Stimulated activated CD8-positive, alpha-beta memory T cell treated with anti-CD3 and anti-CD28 coated beads, Interleukin-4, amount 100 ng/mL, for 48 hours (primary cell): ENCODE measurements around the gene HIRA.

ENCODE experiments used
- DNase-seq: peaks from one replicate; pipeline ENCODE4 v3.0.0-alpha.2; 2020

Gene HIRA

DNA sequence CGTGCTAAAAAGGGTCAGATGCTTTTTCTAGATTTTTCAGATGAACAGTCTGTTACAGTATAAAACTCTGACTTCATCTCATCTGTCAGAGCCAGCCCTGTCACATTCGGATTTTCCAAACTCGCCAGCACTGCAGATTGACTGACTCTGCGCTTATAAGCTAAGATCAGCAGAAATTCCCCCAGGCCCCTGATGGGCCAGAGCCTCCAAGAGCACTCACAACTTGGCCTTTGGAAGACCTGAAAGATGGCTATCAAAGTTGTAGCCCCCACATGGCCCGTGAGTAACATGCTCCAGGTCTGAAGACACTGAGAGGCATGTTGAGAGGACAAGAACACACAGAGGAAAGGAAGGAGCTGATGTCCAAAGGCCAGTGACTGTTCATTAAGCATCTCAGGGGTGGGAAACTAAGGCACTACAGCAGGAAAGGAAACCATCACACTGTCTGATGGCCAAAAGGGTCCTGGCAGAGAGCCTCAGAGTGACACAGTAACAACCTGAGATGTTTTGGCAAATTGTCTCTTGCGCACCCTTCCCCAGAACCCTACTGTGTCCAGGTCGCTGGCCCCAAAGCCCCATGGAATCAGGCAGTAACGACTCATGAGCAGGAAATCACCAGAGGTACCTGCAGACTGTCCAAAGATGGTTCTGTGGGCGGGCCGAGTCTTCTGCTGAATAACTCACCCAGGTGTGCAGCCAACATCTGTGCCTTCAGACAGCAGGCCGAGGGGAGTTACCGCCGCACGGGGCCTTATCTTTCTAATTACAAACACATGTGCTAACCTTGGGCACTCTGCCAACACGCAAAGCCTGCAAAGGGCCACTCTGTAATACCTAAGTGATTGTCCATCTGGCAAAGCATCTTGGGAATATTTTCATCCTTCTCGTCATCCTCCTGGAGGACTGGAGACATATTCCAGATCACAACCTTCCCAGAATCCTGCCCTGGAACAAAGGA lies 23.6 kb downstream of the HIRA start:
- no peak for DNase-seq

DNA sequence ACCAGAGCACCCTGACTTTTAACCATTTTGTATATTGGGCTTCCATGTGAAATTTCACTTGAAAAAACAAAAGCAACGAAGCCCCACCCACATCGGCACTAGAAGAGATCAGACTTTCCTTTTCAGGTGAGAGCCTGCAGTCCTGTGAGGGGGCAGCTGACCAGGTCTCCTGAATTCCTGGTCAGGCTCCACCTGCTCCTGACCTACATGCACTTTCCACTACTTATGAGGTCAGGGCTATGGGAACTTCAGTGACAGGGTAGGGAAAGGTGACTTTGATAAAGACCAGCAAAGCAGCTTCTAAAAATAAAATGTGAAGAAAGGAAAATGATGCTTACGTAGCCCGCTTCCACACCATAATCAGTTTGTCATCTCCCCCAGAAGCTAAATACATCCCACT lies 24.7 kb downstream of the HIRA start:
- DNase-seq: no peak

DNA sequence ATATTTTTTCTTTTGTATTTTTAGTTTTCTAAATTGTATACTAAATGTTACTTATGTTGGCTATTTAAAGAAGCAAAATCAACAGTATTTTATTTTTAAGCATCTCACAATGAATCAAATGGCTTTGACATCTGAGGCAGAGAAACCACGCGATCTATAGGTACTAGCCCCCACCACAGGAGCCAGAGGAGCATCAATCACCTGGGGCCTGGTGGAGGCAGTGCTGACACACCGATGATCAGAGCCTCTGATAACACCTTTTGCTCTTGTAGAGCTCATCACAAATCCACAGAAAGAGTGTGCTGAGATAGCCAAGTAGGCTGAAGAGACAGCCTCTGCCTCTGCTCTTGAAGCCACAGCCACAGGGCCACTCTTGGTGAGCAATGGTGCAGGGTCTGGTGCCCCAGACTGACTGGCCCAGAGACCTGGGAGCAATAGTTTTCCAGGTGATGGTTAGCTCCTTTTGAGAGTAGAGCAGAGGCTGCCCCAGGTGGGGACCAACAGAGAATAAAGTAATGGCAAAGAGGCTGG lies 25.2 kb downstream of the HIRA start:
- DNase-seq: no peak

DNA sequence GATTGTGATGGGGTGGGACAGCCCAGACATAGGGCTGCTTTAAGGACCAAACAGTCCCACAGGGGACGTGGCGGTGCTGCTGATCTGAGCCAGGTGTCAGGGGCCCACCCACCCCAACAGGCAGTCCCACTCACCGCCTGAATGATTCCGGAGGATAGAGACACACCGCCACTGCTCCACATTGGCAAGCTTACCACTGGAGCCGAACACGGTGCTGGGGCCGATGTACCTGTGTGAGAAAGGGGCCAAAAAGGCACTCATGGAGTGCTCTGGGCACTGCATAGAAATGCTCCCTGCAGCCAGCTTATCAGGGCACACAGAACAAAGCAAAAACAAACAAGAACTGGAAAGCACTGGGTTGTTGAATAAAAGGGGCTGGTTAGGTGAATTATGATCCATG lies 25.9 kb downstream of the HIRA start:
- no peak for DNase-seq

DNA sequence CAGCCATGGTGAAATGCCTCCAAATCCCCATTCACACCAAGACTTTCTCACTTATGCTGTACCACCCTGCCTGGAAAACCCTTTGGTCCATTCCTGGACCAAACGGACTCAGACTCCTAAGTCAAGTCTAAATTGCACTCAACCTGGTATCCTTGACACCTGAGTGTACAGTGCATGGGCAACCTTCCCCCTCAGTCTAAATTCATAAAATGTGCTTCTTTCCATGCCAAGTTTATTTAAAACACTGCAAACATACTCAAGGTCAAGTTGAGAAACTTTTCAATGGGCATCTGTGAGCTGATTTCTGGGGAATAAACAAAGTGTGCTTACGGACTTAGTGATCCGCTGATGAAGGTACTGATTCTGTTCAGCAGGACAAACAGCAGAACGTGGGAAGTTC lies 26.4 kb downstream of the HIRA start:
- DNase-seq: no peak

DNA sequence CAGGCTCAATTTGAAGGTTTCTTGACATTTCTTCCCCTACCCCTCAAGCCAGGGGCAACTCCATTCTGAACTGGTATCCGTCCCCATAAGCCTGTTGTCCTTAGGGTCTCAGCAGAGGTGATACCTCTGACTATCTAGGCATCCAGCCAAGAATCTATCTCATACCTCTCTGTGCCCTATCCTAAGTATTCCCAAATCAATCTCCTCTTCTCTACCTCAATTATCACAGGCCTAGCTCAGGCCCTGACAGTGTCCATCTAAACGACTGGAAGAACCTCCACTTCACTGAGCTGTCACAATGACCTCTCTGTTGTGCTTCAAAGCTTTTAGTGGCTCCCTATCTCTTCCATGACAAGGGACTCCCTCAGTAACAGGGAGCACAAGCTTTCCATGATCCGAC lies 26.9 kb downstream of the HIRA start:
- no peak for DNase-seq

DNA sequence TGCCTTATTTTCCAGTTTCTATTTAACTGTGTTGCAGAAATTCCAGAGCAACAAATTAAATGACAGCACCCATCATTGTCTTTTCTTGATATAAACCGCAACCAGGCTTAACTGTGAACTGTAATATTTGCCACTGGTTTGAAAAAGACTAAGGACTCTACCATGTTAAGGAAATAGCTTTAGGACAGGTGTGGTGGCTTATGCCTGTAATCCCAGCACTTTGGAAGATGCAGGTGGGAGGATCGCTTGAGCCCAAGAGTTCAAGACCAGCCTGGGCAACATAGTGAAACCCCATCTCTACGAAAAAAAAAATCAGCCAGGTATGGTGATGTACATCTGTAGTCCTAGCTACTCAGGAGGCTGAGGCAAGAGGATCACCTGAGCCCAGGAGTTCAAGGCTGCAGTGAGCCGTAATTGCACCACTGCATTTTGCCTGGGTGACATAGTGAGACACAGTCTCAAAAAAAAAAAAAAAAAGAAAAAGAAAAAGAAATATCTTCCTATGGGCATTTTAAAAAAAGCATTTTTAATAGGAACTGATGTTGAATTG lies 28.8 kb downstream of the HIRA start:
- DNase-seq: no peak

DNA sequence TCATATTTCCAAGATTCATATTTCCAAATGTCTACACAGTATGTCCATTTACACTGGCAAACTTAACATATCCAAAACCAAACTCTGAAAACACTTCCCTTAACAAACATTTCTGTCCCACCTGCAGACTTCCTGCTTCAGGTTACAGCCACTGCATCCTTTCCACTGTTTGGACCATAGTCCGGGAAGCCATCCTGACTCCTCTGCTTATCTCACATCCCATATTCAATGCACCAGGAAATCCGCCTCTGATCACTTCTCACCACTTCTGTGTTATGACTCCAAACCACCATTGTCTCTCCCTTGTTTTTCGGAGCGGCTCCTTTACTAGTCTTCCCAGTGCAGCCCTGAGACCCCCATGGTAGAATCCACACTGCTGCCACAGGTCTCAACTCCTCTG lies 30.1 kb downstream of the HIRA start:
- DNase-seq: no peak

DNA sequence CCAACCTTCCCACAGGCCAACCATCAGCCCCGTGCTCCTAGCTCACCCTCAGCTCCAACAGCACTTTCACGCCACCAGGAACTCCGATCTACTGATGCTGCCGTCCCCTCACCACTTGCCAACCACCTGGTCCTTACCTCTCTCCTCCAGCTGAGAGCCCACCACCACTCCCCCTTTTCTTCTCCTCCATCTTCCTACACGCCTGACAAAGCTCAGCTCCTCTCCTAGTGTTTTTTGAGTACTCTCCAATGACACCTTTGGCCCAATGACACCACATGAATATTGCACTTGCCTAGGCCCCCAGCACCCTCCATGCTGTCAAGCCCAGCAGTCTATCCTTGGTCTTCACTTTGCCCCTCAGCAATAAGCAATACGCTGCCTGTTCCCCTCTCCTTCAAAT lies 30.7 kb downstream of the HIRA start:
- no peak for DNase-seq

DNA sequence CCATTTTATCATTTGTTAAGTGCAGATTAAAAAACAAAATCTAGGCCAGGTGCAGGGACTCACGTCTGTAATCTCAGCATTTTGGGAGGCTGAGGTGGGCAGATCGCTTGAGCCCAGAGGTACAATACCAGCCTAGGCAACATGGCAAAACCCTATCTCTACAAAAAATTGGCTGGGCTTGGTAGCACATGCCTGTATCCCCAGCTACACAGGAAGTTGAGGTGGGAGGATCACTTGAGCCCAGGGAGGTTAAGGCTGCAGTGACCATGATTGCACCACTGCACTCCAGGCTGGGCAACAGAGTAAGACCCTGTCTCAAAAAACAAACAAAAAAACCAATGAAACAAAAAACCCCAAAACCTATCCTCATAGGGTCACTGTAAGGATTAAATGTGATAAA lies 32.9 kb downstream of the HIRA start:
- DNase-seq: no peak

DNA sequence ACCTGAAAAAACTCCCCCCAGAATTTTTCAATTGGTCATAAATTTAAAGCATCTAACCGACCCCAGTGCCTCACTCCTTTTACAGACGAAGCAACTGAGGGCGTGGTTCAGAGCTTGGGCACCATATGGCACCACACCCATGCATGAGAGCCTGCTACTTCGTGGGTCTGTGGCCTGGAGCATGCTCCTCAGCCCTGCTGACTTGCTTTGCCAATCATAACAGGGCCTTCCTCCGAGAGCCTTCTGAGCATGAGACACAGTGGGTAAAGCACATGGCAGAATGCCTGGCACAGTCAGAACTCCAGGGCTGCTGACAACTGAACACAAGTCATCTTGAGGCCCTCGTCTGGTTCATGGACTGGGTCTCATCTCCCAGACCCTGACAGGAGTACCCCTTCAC lies 33.3 kb downstream of the HIRA start:
- no peak for DNase-seq

DNA sequence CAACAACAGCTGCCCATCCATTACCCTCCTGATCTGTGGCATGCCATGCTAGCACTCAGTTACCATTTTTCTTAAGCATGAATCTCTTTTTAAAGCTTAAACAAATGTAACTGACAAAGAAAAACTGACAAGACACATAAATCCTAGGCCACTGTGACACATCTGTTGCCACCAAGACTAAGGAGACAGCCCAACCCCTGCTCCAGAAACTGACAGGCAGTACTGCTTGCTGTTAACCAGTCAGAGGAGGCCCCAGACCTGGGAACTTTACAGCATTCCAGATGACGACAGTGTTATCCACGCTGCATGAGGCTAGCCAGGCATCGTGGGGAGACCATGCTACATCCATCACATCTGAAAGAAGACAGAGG lies 33.8 kb downstream of the HIRA start:
- no peak for DNase-seq

DNA sequence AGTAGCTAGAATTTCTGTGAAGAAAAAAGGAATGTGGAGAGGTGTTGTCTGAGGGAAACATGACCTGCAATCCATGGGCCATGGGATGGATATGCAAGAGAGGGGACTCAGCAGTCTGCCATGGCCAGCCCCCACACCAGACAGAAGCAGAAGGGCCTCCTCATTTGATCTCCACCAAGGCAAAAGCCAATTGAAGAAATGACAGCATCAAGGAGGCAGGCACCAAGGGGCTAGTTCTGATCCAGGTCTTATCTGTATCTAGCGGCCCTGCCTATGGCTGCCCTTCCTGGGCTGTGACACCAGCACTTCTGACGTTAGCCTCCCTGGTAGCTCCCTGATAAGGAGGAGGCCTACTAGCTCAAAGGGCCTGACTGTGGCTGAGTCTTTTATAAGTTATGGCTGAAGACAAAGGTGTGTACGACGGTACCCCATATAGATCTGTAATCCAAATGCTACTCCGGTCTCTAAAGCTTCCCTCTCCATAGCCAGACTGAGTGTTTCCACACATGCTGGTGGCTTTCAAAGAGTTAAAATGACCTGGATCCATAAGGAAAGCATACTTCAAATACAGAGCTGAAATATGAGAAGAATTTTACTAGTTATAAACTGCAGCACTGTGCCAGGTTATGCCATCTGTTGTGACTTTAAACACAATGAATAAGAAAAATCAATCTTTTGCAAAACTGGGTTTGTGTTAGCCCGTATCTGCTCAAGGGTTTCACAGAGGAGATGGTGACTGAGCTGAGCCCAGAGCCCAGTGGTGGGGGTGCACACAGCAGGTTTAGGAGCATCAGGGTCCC lies 34.4 kb downstream of the HIRA start:
- DNase-seq: no peak

DNA sequence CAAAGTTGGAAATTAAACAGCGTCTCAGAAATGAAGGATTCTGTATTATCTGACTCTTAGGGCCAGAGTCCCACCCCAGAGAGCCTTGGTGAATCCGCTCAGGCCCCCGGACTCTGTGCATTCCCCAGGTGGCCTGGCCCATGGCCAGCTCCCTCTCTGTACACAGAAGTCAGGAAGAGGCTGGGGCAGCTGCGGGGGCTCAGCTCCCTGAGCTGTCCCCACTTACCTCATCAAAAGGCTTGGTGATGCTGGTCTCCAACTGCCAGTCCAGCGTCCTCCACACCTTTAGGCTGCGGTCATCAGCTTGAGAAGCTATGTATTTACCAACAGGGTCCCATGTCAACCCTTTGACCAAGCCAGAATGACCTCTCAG lies 35.0 kb downstream of the HIRA start:
- no peak for DNase-seq

DNA sequence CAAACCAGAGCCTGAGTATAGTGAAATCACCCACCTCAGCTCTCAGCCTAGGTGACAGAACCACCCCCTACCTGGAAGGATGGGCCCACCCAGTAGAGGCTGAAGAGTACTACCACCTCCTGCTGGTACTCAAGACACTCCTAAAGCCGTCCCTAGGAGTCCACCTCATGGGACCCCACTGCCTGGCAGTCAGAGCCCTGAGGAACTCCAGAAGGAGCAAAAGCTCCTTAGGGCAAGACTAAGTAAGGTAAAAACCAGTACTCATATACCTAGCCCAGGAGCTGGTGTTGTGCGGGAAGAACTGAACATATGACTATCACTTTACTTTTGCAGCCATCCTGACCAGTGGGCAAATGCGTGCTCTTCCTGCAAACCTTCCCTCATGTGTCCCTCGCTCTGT lies 36.3 kb downstream of the HIRA start:
- DNase-seq: no peak

DNA sequence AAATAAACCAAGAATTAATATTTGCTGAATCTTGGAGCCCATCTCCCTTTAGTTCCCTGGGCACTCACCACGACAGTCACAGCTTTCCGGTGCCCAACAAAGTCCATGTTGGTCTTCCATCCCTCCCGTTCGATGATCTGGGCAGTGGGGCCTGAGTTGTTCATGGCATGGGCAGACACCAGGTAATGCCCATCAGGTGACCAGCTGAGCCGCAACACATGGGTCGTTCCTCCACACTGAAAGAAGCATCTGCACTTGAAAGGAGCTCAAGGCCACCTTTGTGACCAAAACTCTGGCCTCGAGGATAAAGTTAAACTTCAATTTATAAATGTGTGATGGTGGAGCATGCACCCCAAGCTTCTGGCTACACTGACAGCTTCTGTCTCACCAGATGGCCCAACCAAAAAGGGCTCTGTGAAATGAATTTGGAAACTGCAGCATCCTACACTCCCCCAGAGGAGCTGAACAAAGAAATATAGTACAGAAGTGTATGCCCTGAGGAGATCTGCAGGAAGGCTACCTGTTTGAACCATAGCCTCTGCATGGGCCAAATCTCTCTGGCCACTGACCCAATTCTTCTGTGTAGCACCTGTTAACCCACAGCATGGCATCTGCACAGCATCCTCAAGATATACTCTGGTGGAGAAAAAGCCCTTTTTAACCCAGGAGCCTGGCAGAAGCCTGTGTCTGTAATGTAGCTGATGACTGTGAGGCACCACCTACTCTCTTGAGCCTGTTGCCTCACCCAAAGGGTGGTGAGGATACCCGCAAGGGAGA lies 37.1 kb downstream of the HIRA start:
- DNase-seq: no peak

DNA sequence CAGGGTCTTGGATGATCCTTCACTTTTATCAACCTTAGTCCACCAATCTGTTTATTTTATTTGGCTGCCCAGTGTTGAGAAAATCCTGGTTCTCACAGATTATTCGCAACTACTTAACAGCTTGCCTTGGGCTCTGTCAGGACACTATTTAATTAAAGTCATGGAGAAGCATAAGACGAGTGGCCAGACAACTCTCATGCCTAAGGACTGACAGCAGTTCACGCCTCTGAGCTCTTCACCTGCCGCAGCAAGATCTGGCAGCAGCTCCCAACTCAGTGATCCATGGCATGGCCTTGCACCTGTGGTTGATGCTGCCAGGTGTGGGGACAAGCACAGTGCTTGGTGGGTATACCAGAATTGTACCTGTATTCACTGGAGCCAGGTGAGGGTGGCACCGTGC lies 37.8 kb downstream of the HIRA start:
- DNase-seq: no peak

DNA sequence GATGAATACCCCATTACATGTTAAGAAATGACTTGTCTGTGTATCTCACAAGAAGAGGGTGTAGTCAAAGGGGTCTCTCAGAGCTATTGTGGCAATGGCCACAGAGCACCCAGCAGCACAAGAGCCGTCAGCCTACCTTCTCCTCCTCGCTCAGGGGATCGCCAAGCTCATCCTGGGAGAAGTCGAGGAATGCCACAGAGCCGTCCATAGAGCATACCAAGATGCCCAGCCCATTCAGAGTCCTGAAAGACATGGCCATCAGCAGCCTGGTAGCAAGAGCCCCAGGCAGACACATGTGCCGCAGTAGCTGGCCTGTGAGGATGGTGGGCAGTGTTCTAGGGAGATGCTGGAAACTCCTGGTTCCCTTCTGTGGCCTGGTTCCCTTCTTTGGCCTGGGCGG lies 44.0 kb downstream of the HIRA start:
- DNase-seq: no peak

DNA sequence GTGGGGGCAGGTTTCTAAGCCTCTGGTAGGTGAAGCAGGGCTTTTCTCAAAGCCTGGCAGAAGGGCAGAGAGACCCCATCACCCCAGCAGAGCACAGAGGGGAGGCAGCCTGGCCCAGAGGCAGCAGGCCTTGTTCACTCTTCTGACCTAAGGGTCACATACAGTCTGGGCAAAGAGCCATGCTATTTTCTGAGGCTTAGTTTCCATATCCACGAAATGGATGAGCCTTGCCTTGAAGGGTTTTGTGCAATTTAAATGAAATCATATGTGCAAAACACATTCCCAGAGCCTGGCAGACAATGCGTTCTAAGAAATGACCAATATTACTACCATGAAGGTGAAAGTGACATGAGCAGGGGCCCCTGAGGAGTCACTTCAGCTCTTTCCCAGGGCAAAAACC lies 44.5 kb downstream of the HIRA start:
- DNase-seq: no peak

DNA sequence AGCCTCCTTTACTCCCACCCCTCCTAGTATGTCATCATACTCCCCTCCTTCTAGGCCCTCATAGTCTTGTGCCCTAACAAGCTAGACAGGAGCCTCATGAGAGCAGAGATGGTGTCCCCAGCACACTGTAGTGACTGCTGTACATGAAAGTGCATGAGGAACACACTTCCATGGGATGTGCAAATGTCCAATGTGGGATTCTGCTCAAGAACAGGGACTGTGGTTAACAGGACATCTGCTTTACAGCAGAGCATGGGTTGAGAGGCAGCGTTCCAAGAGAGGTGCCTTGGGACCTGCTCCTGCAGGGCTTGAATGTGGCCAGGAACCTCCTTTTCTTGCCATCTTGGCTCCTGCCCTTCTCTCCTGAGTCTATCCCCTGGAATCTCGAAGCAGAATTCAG lies 45.3 kb downstream of the HIRA start:
- no peak for DNase-seq

DNA sequence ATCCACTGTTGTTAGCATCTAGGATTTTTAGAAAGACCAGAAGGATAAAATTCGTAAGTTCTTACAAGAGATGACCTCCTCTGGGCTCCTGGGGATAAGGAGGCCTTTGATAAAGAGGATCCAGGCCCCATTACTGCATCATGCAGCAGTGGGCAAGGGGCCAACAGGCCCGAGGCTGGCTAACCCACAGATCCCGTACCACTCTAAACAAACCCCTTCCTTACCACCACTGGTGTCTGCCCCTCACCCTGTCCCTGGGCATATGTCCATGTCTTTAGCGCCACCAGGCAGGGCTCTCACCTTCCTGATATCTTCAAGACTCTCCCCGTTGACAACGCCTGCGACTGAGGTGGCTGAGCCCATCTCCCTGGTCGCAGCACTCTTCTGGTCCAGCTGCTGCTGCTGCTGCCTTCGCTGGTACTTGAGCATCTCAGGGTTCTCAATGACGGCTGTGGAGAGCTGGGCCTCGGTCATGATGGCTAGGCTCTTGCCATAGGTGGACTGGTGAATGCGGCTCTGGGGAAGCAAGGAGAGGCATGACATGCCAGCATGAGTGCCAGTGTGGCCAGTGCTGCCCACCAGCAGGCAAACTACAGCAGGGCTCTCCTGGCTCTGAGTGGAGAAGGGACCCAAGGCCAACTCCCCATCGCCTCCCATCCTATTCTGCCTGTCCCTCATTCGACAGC lies 46.2 kb downstream of the HIRA start:
- no peak for DNase-seq

DNA sequence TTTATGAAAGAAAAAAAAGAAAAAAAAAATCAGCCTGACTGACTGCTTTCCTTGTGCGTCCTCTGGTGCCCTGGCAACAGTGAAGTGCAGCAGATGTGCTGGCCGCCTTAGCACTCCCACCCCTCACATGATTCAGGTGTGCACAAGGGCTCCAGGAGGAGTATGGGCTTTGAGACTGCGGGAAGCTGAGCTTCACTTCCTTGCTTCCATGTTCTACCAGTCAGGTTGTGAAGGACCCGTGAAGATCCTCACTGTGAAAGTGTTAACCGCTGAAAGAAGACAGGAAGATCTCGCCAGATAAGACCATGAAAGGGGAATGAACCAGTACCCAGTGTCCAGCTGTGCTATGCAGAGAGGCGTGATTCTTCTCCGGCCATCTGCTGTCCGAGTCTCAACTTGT lies 48.2 kb downstream of the HIRA start:
- DNase-seq: no peak
